ENCODE measurements around the gene ITPA. TPM values are rescaled to one million over a fixed set of nuclear protein-coding genes. Genes with fewer than 3 reads are reported as not detected.

The ITPA gene
- total RNA-seq, 3 donors from 2014 or later, result 35.2 to 43.6 (median 39.1) TPM

DNA sequence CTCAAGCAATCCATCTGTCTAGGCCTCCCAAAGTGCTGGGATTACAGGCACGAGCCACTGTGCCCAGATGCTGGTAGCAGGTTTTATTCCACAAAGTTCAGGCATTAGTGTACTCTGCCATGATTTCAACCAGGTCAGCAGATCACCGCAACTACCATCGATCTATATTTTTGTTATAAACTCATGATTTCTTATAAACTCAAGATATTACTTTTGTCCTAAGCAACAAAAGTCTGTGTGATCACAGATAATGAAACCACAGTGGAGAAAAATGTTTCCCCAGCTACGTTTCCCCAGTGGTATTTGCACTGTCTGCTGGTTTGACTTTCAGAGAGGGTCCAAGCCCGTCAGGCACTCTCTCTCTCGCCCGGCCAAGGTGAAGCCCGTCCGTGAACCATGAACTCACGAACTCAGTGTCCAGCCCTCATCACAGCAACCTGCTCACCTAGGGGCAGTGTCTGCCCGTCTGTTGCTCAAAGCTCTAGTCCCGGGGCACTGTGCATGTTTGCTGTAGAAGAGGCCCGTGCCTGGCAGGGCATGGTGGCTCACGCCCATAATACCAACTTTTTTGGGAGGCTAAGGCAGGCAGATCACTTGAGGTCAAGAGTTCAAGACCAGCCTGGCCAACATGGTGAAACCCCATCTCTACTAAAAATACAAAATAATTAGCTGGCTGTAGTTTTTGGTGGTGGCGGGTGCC, 22.7 kb downstream of the ITPA start:
- TF ChIP-seq, protein P1, sequence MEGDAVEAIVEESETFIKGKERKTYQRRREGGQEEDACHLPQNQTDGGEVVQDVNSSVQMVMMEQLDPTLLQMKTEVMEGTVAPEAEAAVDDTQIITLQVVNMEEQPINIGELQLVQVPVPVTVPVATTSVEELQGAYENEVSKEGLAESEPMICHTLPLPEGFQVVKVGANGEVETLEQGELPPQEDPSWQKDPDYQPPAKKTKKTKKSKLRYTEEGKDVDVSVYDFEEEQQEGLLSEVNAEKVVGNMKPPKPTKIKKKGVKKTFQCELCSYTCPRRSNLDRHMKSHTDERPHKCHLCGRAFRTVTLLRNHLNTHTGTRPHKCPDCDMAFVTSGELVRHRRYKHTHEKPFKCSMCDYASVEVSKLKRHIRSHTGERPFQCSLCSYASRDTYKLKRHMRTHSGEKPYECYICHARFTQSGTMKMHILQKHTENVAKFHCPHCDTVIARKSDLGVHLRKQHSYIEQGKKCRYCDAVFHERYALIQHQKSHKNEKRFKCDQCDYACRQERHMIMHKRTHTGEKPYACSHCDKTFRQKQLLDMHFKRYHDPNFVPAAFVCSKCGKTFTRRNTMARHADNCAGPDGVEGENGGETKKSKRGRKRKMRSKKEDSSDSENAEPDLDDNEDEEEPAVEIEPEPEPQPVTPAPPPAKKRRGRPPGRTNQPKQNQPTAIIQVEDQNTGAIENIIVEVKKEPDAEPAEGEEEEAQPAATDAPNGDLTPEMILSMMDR (IDR thresholded peaks at IDR 0.05), result no peak
- intact Hi-C loops (cut with DNase I; ENCODE audit: low total_unique reads), result no loop called here
- no peaks in the 10 kb centered on the region for H3K9me3 ChIP-seq
- no peaks in the 10 kb centered on the region for H3K4me1 ChIP-seq
- no peaks in the 10 kb centered on the region for H3K27me3 ChIP-seq
- H3K36me3 ChIP-seq, result no peaks in the 10 kb centered on the region
- DNase-seq (ENCODE audit: low spot score in 2 of 2), result no peak
- H3K4me3 ChIP-seq, result no peak overlapping the region
- no peak overlapping the region for H3K27ac ChIP-seq

DNA sequence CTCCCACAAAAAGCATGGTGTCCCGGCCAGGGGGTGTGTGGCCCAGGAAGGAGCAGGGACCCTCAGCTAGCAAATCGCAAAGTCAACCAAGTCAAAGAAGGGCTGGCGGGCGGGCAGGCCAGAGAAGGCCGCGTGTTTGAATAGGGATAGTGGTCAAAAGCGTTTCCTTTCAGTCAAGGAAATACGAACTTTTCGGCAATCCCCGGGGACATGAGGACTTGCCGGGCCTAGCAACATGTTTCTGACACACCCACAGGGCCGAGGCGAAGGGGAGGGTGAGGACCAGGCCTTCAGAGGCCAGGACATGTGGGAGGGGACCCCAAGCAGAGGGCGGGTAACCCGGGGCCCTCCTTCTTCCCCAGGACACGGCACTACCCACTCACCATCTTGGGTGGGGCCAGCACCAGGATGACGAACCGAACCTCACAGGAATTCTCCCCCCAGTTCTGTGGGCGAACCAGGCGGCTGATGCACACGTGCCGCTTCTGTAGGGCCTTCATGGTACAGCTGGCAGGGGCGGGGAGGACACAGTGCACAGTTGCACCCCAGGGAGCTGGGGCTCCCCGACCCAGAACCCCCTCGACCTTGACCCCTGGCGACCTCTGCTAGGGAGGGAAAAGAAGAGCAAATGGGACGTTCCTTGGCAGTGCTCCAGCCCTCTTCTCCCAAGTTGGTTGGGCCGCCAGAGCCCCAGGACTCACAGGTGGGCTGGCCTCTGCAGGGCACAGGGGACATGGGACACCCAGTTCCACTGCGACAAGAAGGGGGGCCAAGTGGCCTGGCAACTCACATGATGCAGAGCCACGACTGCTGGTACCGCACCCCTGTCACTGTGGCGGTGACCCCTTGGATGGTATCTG, 24.1 kb downstream of the ITPA start:
- H3K9me3 ChIP-seq, result no peaks in the 10 kb centered on the region
- TF ChIP-seq POLR2A (IDR thresholded peaks at IDR 0.05) (no peak), POLR2AphosphoS5 (IDR thresholded peaks at IDR 0.05) (no peak)
- TF ChIP-seq, protein P1 (IDR thresholded peaks at IDR 0.05), result no peak
- H3K27me3 ChIP-seq, result peaks cover 4 to 9% of the 10 kb centered on the region in 2 donors
- DNase-seq (ENCODE audit: low spot score in 2 of 2), result no peak
- no peak overlapping the region for H3K27ac ChIP-seq
- peaks cover 0 to 3% of the 10 kb centered on the region in 2 donors for H3K4me1 ChIP-seq
- no peaks in the 10 kb centered on the region for H3K36me3 ChIP-seq
- intact Hi-C loops (cut with DNase I; ENCODE audit: low total_unique reads), result no loop called here
- no peak overlapping the region for H3K4me3 ChIP-seq

DNA sequence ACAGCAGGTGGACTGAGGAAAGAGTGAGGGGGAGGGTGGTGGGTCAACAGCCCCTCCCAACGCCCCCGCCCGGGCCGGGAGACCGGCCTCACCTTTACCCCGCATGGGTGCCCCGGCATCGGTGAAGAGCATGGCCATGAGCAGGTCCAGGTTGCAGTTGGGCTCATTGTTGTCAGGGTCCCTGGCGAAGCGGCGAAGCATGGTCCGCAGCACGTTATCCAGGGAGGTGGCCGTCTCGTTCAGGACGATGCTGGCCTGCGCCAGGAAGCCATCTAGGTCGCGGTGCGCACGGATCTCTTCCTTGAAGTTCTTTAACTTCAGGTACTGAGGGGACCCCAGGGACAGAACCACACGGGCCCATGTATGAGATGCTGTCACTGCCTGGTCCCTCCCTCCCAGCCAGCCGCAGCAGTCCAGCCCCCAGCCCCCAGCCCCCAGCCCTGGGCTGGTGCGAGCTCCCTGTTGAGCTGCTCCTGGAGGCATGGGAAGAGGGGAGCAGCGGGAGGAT, 24.7 kb downstream of the ITPA start:
- Histone ChIP-seq H3K9me3 (no peaks in the 10 kb centered on the region), H3K4me1 (peaks cover 0 to 4% of the 10 kb centered on the region in 2 donors), H3K4me3 (no peak overlapping the region), H3K27ac (no peak overlapping the region), H3K27me3 (peaks cover 4 to 10% of the 10 kb centered on the region in 2 donors), H3K36me3 (no peaks in the 10 kb centered on the region)
- TF ChIP-seq POLR2A (IDR thresholded peaks at IDR 0.05) (no peak), POLR2AphosphoS5 (IDR thresholded peaks at IDR 0.05) (no peak)
- TF ChIP-seq, protein P1 (IDR thresholded peaks at IDR 0.05), result no peak
- intact Hi-C loops (cut with DNase I; ENCODE audit: low total_unique reads), result no loop called here
- no peak for DNase-seq (ENCODE audit: low spot score in 2 of 2)

DNA sequence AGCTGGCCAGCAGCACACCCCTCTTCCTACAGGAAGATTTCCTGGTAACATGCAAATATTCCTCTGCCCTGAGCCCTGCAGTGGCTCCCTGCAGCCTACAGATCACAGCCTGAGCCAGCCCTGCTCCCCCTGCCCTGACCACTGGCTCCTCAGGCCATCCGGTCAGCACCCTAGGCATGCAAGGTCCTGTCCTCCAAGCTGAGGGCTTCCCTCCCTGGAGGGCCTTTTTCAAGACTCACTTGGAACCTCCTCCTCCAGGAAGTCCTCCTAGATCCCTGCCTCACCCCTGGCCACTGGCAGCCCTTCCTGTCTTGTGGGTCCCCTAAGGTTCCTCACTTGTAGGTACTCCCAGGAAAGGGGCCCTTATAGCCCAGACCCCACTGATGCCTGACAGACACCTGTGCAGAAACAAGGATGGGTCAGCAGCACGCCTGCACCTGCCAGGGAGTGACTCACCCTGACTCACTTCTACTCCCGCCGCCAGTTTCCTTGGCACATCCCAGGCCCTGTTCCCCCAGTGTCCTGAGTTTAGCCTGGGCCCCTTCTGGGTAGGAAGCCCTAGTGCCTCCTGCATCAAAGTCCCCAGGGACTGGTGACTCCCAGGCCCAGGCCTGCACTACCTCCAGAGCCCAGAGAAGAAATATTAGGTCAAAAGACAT, 26.5 kb downstream of the ITPA start:
- peaks cover 4 to 10% of the 10 kb centered on the region in 2 donors for H3K27me3 ChIP-seq
- intact Hi-C loops (cut with DNase I; ENCODE audit: low total_unique reads), result no loop called here
- no peaks in the 10 kb centered on the region for H3K9me3 ChIP-seq
- H3K4me3 ChIP-seq, result no peak overlapping the region
- H3K27ac ChIP-seq, result no peak overlapping the region
- H3K4me1 ChIP-seq, result peaks cover 0 to 4% of the 10 kb centered on the region in 2 donors
- H3K36me3 ChIP-seq, result no peaks in the 10 kb centered on the region
- TF ChIP-seq, protein P1 (IDR thresholded peaks at IDR 0.05), result no peak
- no peak for TF ChIP-seq POLR2AphosphoS5 (IDR thresholded peaks at IDR 0.05)
- DNase-seq (ENCODE audit: low spot score in 2 of 2), result no peak
